ENCODE results near the gene ZNF593. TPM values are rescaled to one million over a fixed set of nuclear protein-coding genes. Genes with fewer than 3 reads are reported as not detected.

Gene ZNF593
- polyA plus RNA-seq, 2 of the 4 experiments (the other 2 are of a cell fraction): 27.2 to 45.4 TPM

- no peak for ATAC-seq
- Histone ChIP-seq H3K4me3 (no peak overlapping the region), H3K4me2 (no peak overlapping the region), H3K27ac (no peak overlapping the region), H3K9me3 (no peaks in the 10 kb centered on the region), H3K4me1 (peaks cover 7% of the 10 kb centered on the region; the same call in 2 of the 3 replicates)
- CTCF ChIA-PET: interaction anchor here (1.0 to 1.1 kb wide), 2 partner anchors 10 to 30 kb away, joined by 3 read pairs; no protein-coding TSS in a partner anchor
- WGBS (ENCODE audit: missing lambda C conversion rate): 96% methylated on average over 8 of the region's 8 CpGs
- POLR2A ChIA-PET: no interaction called here
- DNase-seq (ENCODE audit: low read depth in 1 of 2, low spot score in 1 of 2): no peak
- no peak for FAIRE-seq
- TF ChIP-seq ZC3H11A (IDR thresholded peaks at IDR 0.05) (no peak), HES2 (IDR thresholded peaks at IDR 0.05) (no peak), NFE2L2 (conservative IDR thresholded peaks at IDR 0.05; ENCODE audit: low read length) (no peak), MAX (IDR thresholded peaks at IDR 0.05) (no peak), HOXB13 (CRISPR knock-in tag; IDR thresholded peaks at IDR 0.05; ENCODE audit: low read depth) (no peak), MAZ (IDR thresholded peaks at IDR 0.05; ENCODE audit: borderline replicate concordance, low read depth, low read length) (no peak), FOSB (CRISPR knock-in tag; IDR thresholded peaks at IDR 0.05) (no peak), BHLHE40 (IDR thresholded peaks at IDR 0.05; ENCODE audit: low read depth, low read length) (no peak), CBX2 (IDR thresholded peaks at IDR 0.05; ENCODE audit: borderline replicate concordance, low read depth) (no peak), PBX3 (IDR thresholded peaks at IDR 0.05) (no peak), ZNF302 (CRISPR knock-in tag; IDR thresholded peaks at IDR 0.05) (no peak)
These were observed 5.6 kb downstream of the ZNF593 start for GRCh38 chr1:26175346-26175745.

GRCh38 chr1:26177182-26177684 lies 7.5 kb downstream of the ZNF593 start, which contains the start of gene CNKSR1:
Gene CNKSR1, plus strand, starts transcription at chr1:26177491. Its CDS starts 57 bp downstream, at chr1:26177548.
- DNase-seq (ENCODE audit: low read depth in 1 of 2, low spot score in 1 of 2) (no peak), ATAC-seq (no peak; a peak in 1 of 6 replicates), FAIRE-seq (no peak)
- ChIA-PET POLR2A (no interaction called here), CTCF (interaction anchor here (0.7 to 4.7 kb wide), 3 partner anchors 7 to 376 kb away, joined by 3 to 22 read pairs (median 4); partner anchors contain the start of genes CEP85 and ZNF593)
- TF ChIP-seq CHD4 (IDR thresholded peaks at IDR 0.05; ENCODE audit: borderline replicate concordance): no peak
- Histone ChIP-seq H3K4me2 (no peak within 1 kb of the TSS), H3K4me1 (no peaks in the 10 kb centered on the region), H3K27ac (no peak within 1 kb of the TSS), H3K9me3 (no peaks in the 10 kb centered on the region), H3K4me3 (no peak within 1 kb of the TSS)
- WGBS (ENCODE audit: missing lambda C conversion rate): 86% methylated on average over 14 of the region's 21 CpGs

- Histone ChIP-seq H3K4me2 (no peak overlapping the region), H3K9me3 (no peaks in the 10 kb centered on the region), H3K4me1 (no peaks in the 10 kb centered on the region), H3K4me3 (no peak overlapping the region), H3K27ac (no peak overlapping the region)
- no peak for FAIRE-seq
- TF ChIP-seq TP53 (CRISPR knock-in tag; IDR thresholded peaks at IDR 0.05): no peak
- no peak for TF ChIP-seq CEBPB (IDR thresholded peaks at IDR 0.05)
- TF ChIP-seq NPAS2 (CRISPR knock-in tag; IDR thresholded peaks at IDR 0.05; ENCODE audit: borderline replicate concordance): no peak
- TF ChIP-seq MAX (IDR thresholded peaks at IDR 0.05): no peak
- no peak for TF ChIP-seq SREBF2 (IDR thresholded peaks at IDR 0.05)
- TF ChIP-seq RARB (CRISPR knock-in tag; IDR thresholded peaks at IDR 0.05): no peak
- TF ChIP-seq TFCP2L1 (CRISPR knock-in tag; IDR thresholded peaks at IDR 0.05): no peak
- TF ChIP-seq HOXB5 (CRISPR knock-in tag; IDR thresholded peaks at IDR 0.05): no peak
- no peak for TF ChIP-seq ESRRA (IDR thresholded peaks at IDR 0.05; ENCODE audit: borderline replicate concordance, low read length)
- no peak for TF ChIP-seq ELK1 (IDR thresholded peaks at IDR 0.05; ENCODE audit: low read depth, low read length)
- TF ChIP-seq HOXA7 (CRISPR knock-in tag; IDR thresholded peaks at IDR 0.05): no peak
- TF ChIP-seq FOSB (CRISPR knock-in tag; IDR thresholded peaks at IDR 0.05): no peak
- TF ChIP-seq CHD2 (IDR thresholded peaks at IDR 0.05; ENCODE audit: low read length, partially characterized antibody): no peak
- no peak for TF ChIP-seq CHD4 (IDR thresholded peaks at IDR 0.05; ENCODE audit: borderline replicate concordance)
- TF ChIP-seq E2F6 (IDR thresholded peaks at IDR 0.05; ENCODE audit: borderline replicate concordance, low read depth): no peak
- TF ChIP-seq FOSL2 (IDR thresholded peaks at IDR 0.05): no peak
- TF ChIP-seq FOSL2 (CRISPR knock-in tag; IDR thresholded peaks at IDR 0.05): no peak
- ChIA-PET POLR2A (interaction anchor here (1.4 kb wide), 1 partner anchor 54 kb away, joined by 3 read pairs; the partner anchor contains the start of gene CEP85), CTCF (interaction anchor here (1.0 to 4.7 kb wide), 4 partner anchors 10 to 54 kb away, joined by 3 to 22 read pairs (median 7); partner anchors contain the start of genes CEP85 and ZNF593)
- no peak for ATAC-seq
- DNase-seq (ENCODE audit: low read depth in 1 of 2, low spot score in 1 of 2): no peak
- WGBS (ENCODE audit: missing lambda C conversion rate): 58% methylated on average over 4 of the region's 4 CpGs
These were observed 10.3 kb downstream of the ZNF593 start for GRCh38 chr1:26180010-26180506.
